Osteoblast (primary cell): ENCODE data around the gene NFX1. TPM values are rescaled to one million over a fixed set of nuclear protein-coding genes. Genes with fewer than 3 reads are reported as not detected.

Source experiments
- DNase-seq: peaks from one replicate; pipeline ENCODE4 v3.0.0; 2011; ENCODE audit warnings: low spot score, mixed read lengths; ENCODE audit not compliant: insufficient read length; ENCODE audit errors: missing footprints
- H2AFZ ChIP-seq: 2 replicates; pipeline ENCODE4 v1.6.0; 2011; ENCODE audit warnings: mild to moderate bottlenecking, low read length
- H3K27ac ChIP-seq: 2 replicates; pipeline ENCODE4 v1.5.1; 2011; ENCODE audit warnings: mild to moderate bottlenecking, low read depth, low read length, moderate library complexity
- H3K27me3 ChIP-seq: 2 replicates; pipeline ENCODE4 v1.6.0; 2012; ENCODE audit warnings: mild to moderate bottlenecking, control low read depth, inconsistent platforms, low read length, moderate library complexity; ENCODE audit not compliant: insufficient read depth
- H3K36me3 ChIP-seq: 2 replicates; pipeline ENCODE4 v1.5.1; 2011; ENCODE audit warnings: mild to moderate bottlenecking, low read length, control low read depth, moderate library complexity; ENCODE audit not compliant: insufficient read depth
- H3K4me1 ChIP-seq: 2 replicates; pipeline ENCODE4 v1.5.1; 2011; ENCODE audit warnings: mild to moderate bottlenecking, low read length, control low read depth, moderate library complexity; ENCODE audit not compliant: insufficient read depth
- H3K4me2 ChIP-seq: 2 replicates; pipeline ENCODE4 v1.6.0; 2011; ENCODE audit warnings: mild to moderate bottlenecking, low read length; ENCODE audit not compliant: insufficient read depth
- H3K4me3 ChIP-seq: fragments of 200-600 bp; sonication (generic); 3 replicates; pipeline ENCODE4 v1.5.1; 2012; ENCODE audit warnings: mild to moderate bottlenecking, low read length, inconsistent platforms; ENCODE audit not compliant: insufficient read depth
- H3K79me2 ChIP-seq: 2 replicates; pipeline ENCODE4 v1.6.0; 2012; ENCODE audit warnings: mild to moderate bottlenecking, low read length, control low read depth, inconsistent platforms; ENCODE audit not compliant: insufficient read depth
- H3K9me3 ChIP-seq: 2 replicates; pipeline ENCODE4 v1.5.1; 2011; ENCODE audit warnings: low read depth, low read length, control low read depth
- H4K20me1 ChIP-seq: 2 replicates; pipeline ENCODE4 v1.6.0; 2012; ENCODE audit warnings: mild to moderate bottlenecking, low read length, control low read depth; ENCODE audit not compliant: insufficient read depth
- total RNA-seq: library from RNA; depleted of rRNA; stranded (reverse); fragments of >200 nt; gene quantifications from 2 replicates; pipeline ENCODE4 v1.2.3, GENCODE V29; 2012
- TF ChIP-seq, protein P1 (sequence below): IDR thresholded peaks from 2 replicates; pipeline ENCODE4 v1.5.1; 2011; ENCODE audit warnings: mild to moderate bottlenecking, low read depth, low read length, moderate library complexity; ENCODE audit errors: extremely low read depth

NFX1 gene
- total RNA-seq, 1 donor = 34.0 TPM

DNA sequence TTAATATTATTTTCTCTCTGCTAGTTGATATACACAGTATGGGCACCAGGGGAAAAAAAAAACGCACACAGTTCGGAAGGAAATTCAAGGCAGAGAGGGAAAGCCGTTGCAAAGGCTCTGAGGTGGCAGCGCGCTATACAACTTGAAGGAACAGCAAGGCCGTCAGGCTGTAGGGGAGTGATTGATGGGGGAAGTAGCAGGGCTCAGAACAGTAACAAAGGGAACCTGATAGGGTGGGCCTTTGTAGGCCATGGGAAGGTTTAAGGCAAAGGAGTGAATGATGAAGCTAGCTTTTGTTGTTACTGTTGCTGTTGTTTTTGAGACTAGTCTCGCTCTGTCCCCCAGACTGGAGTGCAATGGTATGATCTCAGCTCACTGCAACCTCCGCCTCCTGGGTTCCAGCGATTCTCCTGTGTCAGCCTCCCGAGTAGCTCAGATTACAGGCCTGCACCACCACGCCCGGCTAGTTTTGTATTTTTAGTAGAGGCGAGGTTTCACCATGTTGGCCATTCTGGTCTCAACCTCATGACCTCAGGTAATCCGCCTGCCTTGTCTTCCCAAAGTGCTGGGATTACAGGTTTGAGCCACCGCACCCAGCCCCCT, 85.0 kb downstream of the NFX1 start:
- Histone ChIP-seq H3K27me3 (no peaks in the 10 kb centered on the region), H3K4me2 (peak overlapping the region; percentile 32), H3K9me3 (no peaks in the 10 kb centered on the region), H3K79me2 (no peaks in the 10 kb centered on the region), H3K27ac (no peak overlapping the region), H2AFZ (no peak overlapping the region), H3K36me3 (peaks cover 20% of the 10 kb centered on the region), H3K4me3 (peak overlapping the region; percentile 3), H3K4me1 (no peaks in the 10 kb centered on the region), H4K20me1 (no peaks in the 10 kb centered on the region)
- TF ChIP-seq, protein P1, sequence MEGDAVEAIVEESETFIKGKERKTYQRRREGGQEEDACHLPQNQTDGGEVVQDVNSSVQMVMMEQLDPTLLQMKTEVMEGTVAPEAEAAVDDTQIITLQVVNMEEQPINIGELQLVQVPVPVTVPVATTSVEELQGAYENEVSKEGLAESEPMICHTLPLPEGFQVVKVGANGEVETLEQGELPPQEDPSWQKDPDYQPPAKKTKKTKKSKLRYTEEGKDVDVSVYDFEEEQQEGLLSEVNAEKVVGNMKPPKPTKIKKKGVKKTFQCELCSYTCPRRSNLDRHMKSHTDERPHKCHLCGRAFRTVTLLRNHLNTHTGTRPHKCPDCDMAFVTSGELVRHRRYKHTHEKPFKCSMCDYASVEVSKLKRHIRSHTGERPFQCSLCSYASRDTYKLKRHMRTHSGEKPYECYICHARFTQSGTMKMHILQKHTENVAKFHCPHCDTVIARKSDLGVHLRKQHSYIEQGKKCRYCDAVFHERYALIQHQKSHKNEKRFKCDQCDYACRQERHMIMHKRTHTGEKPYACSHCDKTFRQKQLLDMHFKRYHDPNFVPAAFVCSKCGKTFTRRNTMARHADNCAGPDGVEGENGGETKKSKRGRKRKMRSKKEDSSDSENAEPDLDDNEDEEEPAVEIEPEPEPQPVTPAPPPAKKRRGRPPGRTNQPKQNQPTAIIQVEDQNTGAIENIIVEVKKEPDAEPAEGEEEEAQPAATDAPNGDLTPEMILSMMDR = no peak
- DNase-seq = no peak

DNA sequence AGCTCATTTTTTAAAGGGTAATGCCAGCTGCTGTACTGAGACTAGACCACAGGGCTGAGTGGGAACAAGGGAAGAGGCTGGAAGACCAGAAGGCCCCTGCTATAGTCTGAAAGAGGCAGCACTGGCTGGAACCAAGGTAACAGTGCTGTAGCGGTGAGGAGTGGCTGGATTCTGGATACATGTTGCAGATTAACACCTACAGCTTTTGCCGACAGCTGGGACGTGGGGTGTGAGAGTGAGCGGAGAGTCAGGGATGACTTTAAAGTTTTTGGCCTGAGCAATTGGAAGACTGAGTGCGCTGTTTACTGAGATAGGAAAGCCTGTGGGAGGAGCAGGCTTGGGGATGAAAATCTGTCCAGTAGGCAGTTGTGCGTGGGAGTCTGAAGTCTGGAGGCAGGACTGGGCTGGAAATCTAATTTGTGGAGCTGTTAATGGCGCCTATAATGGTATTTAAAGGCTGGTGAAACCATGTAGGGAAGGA, 85.6 kb downstream of the NFX1 start:
- peaks cover 15% of the 10 kb centered on the region for H3K36me3 ChIP-seq
- H3K4me2 ChIP-seq = no peak overlapping the region
- DNase-seq = no peak
- no peaks in the 10 kb centered on the region for H3K27me3 ChIP-seq
- no peak overlapping the region for H3K4me3 ChIP-seq
- no peaks in the 10 kb centered on the region for H3K4me1 ChIP-seq
- TF ChIP-seq, protein P1 = no peak
- no peaks in the 10 kb centered on the region for H3K9me3 ChIP-seq
- no peak overlapping the region for H3K27ac ChIP-seq
- H4K20me1 ChIP-seq = no peaks in the 10 kb centered on the region
- no peaks in the 10 kb centered on the region for H3K79me2 ChIP-seq
- H2AFZ ChIP-seq = no peak overlapping the region

DNA sequence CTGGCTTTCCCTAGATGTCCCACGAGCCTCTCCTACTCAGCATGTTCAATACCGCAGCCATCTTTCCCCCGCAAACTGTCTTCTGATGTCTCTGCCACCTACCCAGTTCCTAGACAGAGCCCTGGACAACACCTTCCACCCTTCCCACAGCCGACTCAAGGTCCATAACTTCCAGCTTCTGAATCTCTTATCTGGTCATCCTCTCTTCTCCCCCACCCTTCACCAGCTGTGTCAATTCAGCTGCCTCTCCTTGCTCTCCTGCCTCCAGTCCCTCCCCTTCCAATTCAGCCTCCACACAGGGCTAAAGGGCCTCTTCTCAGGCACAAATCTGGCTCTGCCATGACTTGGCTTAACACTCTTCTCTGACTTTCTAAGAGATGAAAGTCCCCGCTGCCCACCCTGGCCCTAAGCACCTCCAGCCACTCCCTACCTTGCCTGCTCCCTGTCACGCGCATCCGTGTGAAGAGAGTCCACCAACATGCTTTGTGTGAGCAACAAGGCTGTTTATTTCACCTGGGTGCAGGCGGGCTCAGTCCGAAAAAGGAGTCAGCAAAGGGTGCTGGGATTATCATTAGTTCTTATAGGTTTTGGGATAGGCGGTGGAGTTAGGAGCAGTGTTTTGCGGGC, 86.9 kb downstream of the NFX1 start:
- DNase-seq = no peak
- no peaks in the 10 kb centered on the region for H3K79me2 ChIP-seq
- H3K36me3 ChIP-seq = peaks cover 3% of the 10 kb centered on the region
- no peak overlapping the region for H2AFZ ChIP-seq
- H3K4me1 ChIP-seq = no peaks in the 10 kb centered on the region
- no peak overlapping the region for H3K27ac ChIP-seq
- no peak overlapping the region for H3K4me2 ChIP-seq
- H3K9me3 ChIP-seq = no peaks in the 10 kb centered on the region
- H3K4me3 ChIP-seq = no peak overlapping the region
- H4K20me1 ChIP-seq = no peaks in the 10 kb centered on the region
- TF ChIP-seq, protein P1 = no peak
- no peaks in the 10 kb centered on the region for H3K27me3 ChIP-seq

DNA sequence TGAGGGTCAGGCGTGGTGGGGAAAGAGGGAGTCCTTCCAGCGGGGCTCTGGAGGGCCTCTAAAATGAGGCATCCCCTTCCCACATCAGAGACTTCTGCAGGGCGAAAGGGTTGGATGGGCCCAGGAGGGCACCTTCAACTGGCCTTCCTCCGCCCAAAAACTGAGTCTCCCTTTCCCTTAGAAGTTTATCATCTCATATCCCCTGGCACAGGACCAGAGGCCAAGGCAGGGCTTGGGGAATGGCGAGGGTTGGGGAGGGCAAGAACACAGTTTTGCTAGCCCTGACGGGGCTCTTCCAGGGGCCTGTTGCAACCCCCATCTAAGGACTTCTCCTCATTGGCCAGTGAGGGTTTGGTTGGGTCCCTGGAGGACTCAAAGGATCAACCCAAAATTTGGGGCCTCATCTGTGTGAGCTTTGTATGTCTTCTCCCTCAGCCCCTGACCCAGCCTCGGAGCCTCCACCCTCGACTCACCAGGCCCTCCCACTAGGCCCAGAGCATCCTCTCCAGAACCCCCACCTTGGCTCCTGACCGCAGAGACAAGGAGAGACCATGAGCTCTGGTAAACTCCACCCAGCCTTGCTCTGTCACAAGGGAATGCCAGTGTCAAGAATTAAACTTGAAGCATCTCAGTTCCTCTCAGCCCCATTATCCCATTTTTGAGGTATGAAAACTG, 87.9 kb downstream of the NFX1 start:
- Histone ChIP-seq H3K27me3 (no peaks in the 10 kb centered on the region), H3K4me3 (no peak overlapping the region), H3K9me3 (no peaks in the 10 kb centered on the region), H3K79me2 (no peaks in the 10 kb centered on the region), H3K27ac (no peak overlapping the region), H3K36me3 (no peaks in the 10 kb centered on the region), H3K4me2 (no peak overlapping the region), H3K4me1 (no peaks in the 10 kb centered on the region), H4K20me1 (no peaks in the 10 kb centered on the region), H2AFZ (no peak overlapping the region)
- DNase-seq = peak; percentile 79
- TF ChIP-seq, protein P1 = no peak
